Purkinje cell (primary cell): ENCODE measurements around the gene GMPPA. TPM values are rescaled to one million over a fixed set of nuclear protein-coding genes. Genes with fewer than 3 reads are reported as not detected.

ENCODE experiments used
- polyA plus RNA-seq: library from polyadenylated mRNA; unstranded; fragments of >200 nt; fragmentation: Nextera tagmentation; gene quantifications from 2 replicates; pipeline ENCODE4 v1.2.1, GENCODE V29; 2014

GMPPA gene
- polyA plus RNA-seq = 2.8 and 5.3 TPM in 2 replicates

DNA sequence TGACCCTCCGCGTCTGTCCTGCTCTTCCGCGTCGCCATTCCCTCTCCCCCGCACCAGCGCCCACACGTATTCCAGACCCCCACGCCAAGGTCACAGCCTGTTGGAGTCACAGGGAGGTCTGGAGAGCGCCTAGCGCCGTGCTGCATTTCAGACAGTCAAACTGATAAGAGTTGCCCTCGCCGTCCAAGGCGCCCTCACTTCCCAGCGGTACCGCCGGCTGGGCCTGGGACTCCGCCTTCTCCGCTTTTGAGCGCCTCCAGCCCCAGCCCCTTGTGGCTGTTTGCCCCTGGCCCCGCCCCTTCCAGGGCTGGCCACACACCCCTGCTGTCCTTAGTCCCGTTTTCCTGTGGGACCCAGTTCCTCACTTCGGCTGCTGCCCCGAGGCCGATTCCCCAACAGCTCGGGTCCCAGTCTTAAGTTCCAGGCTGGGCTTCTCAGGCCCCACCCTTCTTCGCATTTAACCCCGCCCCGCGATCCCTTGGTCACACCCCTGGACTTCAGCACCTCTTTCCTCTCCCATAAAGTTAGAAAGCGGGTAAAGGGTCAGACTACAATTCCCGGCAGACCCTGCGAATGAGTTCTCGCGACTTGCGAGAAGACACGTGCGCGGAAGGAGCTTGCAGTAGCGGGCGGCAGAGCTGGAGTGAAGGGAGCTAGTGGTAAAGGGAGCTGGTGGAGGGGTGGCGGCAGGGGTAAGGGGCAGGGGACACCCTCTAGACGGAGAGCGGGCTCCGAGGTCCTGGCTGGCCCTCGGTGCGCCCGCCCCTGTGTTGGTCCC, at the start of gene GMPPA:
GMPPA (plus strand) TSS at position 612 of the 778 bp plus-strand sequence. CDS start 1,085 bp downstream, outside the sequence.

DNA sequence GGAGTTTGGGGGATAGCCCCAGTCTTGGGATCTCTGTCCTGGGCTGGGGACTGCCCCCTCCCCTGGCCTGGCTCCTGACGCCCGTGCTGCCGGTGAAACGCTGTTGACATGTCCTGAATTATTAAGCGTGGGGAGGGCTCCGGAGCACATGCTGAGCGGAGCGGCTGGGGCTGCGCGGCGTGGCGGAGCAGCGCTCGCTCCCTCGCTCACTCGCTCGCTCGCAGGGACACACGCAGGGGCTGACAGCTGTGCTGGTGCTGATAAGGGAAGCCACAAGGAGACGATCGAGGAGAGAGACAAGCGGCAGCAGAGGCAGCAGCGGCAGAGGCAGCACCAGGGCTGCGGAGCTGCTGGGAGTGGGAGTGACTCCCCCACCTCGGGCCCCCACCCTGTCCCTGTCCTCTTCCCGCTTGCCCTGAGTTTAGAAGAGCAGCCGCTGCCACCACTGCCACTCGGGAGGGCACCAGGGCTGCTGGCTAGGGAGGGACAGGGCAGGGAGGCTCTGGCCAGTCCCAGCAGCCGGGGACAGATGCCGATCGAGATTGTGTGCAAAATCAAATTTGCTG, 15.6 kb downstream of the GMPPA start, which contains the start of gene ASIC4:
ASIC4 (plus strand) TSS at position 287 of the 566 bp plus-strand sequence; CDS start at position 530, 243 bp downstream.

DNA sequence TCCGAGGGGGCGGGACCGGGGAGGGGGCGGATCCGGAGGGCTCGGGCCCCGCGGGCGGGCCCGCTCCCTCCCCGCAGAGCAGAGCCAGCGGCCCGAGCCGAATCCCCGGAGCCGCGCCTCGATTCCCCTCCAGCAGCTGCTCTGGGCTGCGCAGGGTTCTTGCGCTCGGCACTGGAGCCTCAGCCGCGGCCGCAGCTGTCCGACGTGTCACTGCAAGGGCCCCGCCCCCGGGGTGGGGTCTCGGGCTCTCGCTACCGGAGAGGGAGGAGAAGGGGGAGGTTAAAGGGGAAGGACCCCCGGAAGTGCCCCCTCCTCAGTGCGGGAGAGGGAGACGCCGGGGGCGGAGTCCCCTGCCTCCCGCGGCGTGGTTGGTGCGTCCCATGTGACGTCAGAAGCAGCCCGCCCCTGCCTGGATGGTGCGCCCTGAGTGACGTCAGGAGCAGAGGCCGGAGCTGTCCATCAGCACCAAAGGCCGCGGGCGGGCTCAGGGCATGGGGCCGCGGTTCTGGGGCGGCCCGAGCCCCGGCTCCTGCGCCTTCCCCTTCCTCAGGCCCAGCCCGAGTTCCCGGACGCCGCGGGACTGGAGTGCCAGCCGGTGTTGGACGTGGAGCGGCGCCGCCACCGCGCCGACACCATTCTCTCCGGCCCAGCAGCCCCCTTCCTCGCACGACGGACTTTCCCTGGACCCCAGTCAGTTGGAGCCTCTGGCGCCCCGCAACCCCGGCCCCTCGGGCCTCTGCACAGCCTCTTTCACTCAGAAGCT, 45.1 kb downstream of the GMPPA start, which contains the start of the genes CHPF and TMEM198:
CHPF (minus strand) TSS at position 214 of the 763 bp plus-strand sequence. CDS start 271 bp downstream, outside the sequence.
TMEM198 (plus strand) TSS at position 433 of the 763 bp plus-strand sequence. CDS start 700 bp downstream, outside the sequence.

Other genes starting within 250 kb of the GMPPA start
- not detected in 2 replicates for gene TUBA4B, start 245.6 kb upstream of the GMPPA start, polyA plus RNA-seq
- 297 and 356 TPM in 2 replicates for gene TUBA4A, start 245.0 kb upstream of the GMPPA start, polyA plus RNA-seq
- 16.3 and 37.3 TPM in 2 replicates for gene DNAJB2, start 219.5 kb upstream of the GMPPA start, polyA plus RNA-seq
- 89.5 and 103 TPM in 2 replicates for gene PTPRN, start 189.5 kb upstream of the GMPPA start, polyA plus RNA-seq
- gene RESP18, start 166.1 kb upstream of the GMPPA start, polyA plus RNA-seq = 6.5 TPM in 1 of 2 replicates, not detected in the other
- 14.2 and 14.7 TPM in 2 replicates for gene DNPEP, start 111.0 kb upstream of the GMPPA start, polyA plus RNA-seq
- gene DES, start 80.5 kb upstream of the GMPPA start, polyA plus RNA-seq = not detected in 2 replicates
- 1.5 and 3.0 TPM in 2 replicates for gene SPEG, start 64.0 kb upstream of the GMPPA start, polyA plus RNA-seq
- gene ASIC4, start 15.6 kb downstream of the GMPPA start, polyA plus RNA-seq = not detected in 2 replicates
- 3.1 and 10.5 TPM in 2 replicates for gene CHPF, start 44.9 kb downstream of the GMPPA start, polyA plus RNA-seq
- 0.97 and 0.99 TPM in 2 replicates for gene TMEM198, start 45.1 kb downstream of the GMPPA start, polyA plus RNA-seq
- gene OBSL1, start 72.6 kb downstream of the GMPPA start, polyA plus RNA-seq = 11.5 and 14.0 TPM in 2 replicates
- gene INHA, start 73.4 kb downstream of the GMPPA start, polyA plus RNA-seq = 0.60 and 1.7 TPM in 2 replicates
- gene STK11IP, start 99.0 kb downstream of the GMPPA start, polyA plus RNA-seq = 0.06 and 0.90 TPM in 2 replicates
- gene SLC4A3, start 128.7 kb downstream of the GMPPA start, polyA plus RNA-seq = 5.3 and 7.6 TPM in 2 replicates